Activated B cell treated with CpG ODN at 0.5 μM for 24 hours (primary cell): ENCODE measurements around the gene SLC13A3. TPM values are rescaled to one million over a fixed set of nuclear protein-coding genes. Genes with fewer than 3 reads are reported as not detected.

Experiments used
- ATAC-seq: fragments of 200-7000 bp; cut with Tn5 transposase; one replicate; pipeline ENCODE4 v1.10.0; 2021; ENCODE audit warnings: low read depth, mild to moderate bottlenecking, moderate library complexity
- CTCF ChIA-PET: fragments of 350-600 bp; sonication (Branson Sonifier 250); formaldehyde crosslinking; loops from one replicate; lab custom pipeline; 2021; ENCODE audit warnings: antibody characterized with exemption; lab: Charles Lee
- POLR2A ChIA-PET: fragments of 350-600 bp; sonication (Branson Sonifier 250); formaldehyde crosslinking; loops from one replicate; lab custom pipeline; 2021; ENCODE audit warnings: antibody characterized with exemption; lab: Charles Lee
- DNase-seq: peaks from one replicate; pipeline ENCODE4 v3.0.0; 2022
- H3K27ac Mint-ChIP-seq: one replicate; pipeline ENCODE4 v1.8.0; 2020; ENCODE audit warnings: mixed read lengths
- H3K27me3 Mint-ChIP-seq: one replicate; pipeline ENCODE4 v1.8.0; 2021; ENCODE audit warnings: mixed read lengths
- H3K36me3 Mint-ChIP-seq: one replicate; pipeline ENCODE4 v1.8.0; 2021; ENCODE audit warnings: low read depth, mixed read lengths
- H3K4me1 Mint-ChIP-seq: one replicate; pipeline ENCODE4 v1.8.0; 2021; ENCODE audit warnings: mixed read lengths
- H3K4me3 Mint-ChIP-seq: one replicate; pipeline ENCODE4 v1.8.0; 2020; ENCODE audit warnings: mild to moderate bottlenecking, mixed read lengths
- H3K9me3 Mint-ChIP-seq: one replicate; pipeline ENCODE4 v1.8.0; 2020; ENCODE audit warnings: mixed read lengths
- CTCF ChIP-seq: fragments of 200-600 bp; IDR thresholded peaks from one replicate; pipeline ENCODE4 v1.8.0; 2022; ENCODE audit warnings: antibody characterized with exemption, mild to moderate bottlenecking
- intact Hi-C: fragments of 100-400 bp; cut with micrococcal nuclease; formaldehyde crosslinking; loops from one replicate; pipeline ENCODE4 v1.15.1; 2024
- total RNA-seq: library from RNA; stranded (reverse); gene quantifications from 2 replicates; pipeline ENCODE4 v1.2.3, GENCODE V29; 2022

SLC13A3 gene
- total RNA-seq, 1 donor from 2014 or later: 0.47 TPM

- no peak for TF ChIP-seq CTCF
- H3K4me3 Mint-ChIP-seq: no peak overlapping the region
- CTCF ChIA-PET: no interaction called here
- POLR2A ChIA-PET: no interaction called here
- intact Hi-C loops: no loop called here
- H3K4me1 Mint-ChIP-seq: no peaks in the 10 kb centered on the region
- ATAC-seq (no peak), DNase-seq (no peak)
- H3K27me3 Mint-ChIP-seq: peaks cover 15% of the 10 kb centered on the region
- H3K9me3 Mint-ChIP-seq: no peaks in the 10 kb centered on the region
- no peak overlapping the region for H3K27ac Mint-ChIP-seq
- H3K36me3 Mint-ChIP-seq: no peaks in the 10 kb centered on the region
Measured at GRCh38 chr20:46583411-46584214, 67.6 kb downstream of the SLC13A3 start.

- no peak for TF ChIP-seq CTCF
- H3K9me3 Mint-ChIP-seq: no peaks in the 10 kb centered on the region
- H3K27ac Mint-ChIP-seq: no peak overlapping the region
- ATAC-seq (no peak), DNase-seq (no peak)
- no peaks in the 10 kb centered on the region for H3K36me3 Mint-ChIP-seq
- H3K4me1 Mint-ChIP-seq: no peaks in the 10 kb centered on the region
- ChIA-PET POLR2A (no interaction called here), CTCF (no interaction called here)
- intact Hi-C loops: no loop called here
- H3K4me3 Mint-ChIP-seq: no peak overlapping the region
- peaks cover 15% of the 10 kb centered on the region for H3K27me3 Mint-ChIP-seq
Measured at GRCh38 chr20:46582648-46583047, 68.6 kb downstream of the SLC13A3 start.

GRCh38 chr20:46581391-46581790 lies 69.9 kb downstream of the SLC13A3 start:
- DNase-seq: no peak
- no peak overlapping the region for H3K4me3 Mint-ChIP-seq
- H3K36me3 Mint-ChIP-seq: no peaks in the 10 kb centered on the region
- ChIA-PET POLR2A (no interaction called here), CTCF (interaction anchor here (0.6 kb wide), 1 partner anchor 21 kb away, joined by 3 read pairs; no protein-coding TSS in a partner anchor)
- peaks cover 19% of the 10 kb centered on the region for H3K27me3 Mint-ChIP-seq
- no peak for ATAC-seq
- intact Hi-C loops: no loop called here
- H3K4me1 Mint-ChIP-seq: no peaks in the 10 kb centered on the region
- no peak for TF ChIP-seq CTCF
- H3K27ac Mint-ChIP-seq: no peak overlapping the region
- no peaks in the 10 kb centered on the region for H3K9me3 Mint-ChIP-seq

GRCh38 chr20:46580613-46581205 lies 70.5 kb downstream of the SLC13A3 start:
- Mint-ChIP-seq H3K27me3 (peaks cover 19% of the 10 kb centered on the region), H3K27ac (no peak overlapping the region), H3K4me1 (peaks cover 6% of the 10 kb centered on the region), H3K9me3 (no peaks in the 10 kb centered on the region), H3K36me3 (no peaks in the 10 kb centered on the region), H3K4me3 (no peak overlapping the region)
- intact Hi-C loops: no loop called here
- no peak for ATAC-seq
- ChIA-PET POLR2A (no interaction called here), CTCF (no interaction called here)
- no peak for TF ChIP-seq CTCF
- DNase-seq: no peak

GRCh38 chr20:46578745-46579144 lies 72.5 kb downstream of the SLC13A3 start:
- intact Hi-C loops: no loop called here
- DNase-seq (no peak), ATAC-seq (no peak)
- ChIA-PET POLR2A (no interaction called here), CTCF (no interaction called here)
- H3K4me3 Mint-ChIP-seq: no peak overlapping the region
- peaks cover 6% of the 10 kb centered on the region for H3K4me1 Mint-ChIP-seq
- no peaks in the 10 kb centered on the region for H3K36me3 Mint-ChIP-seq
- peaks cover 29% of the 10 kb centered on the region for H3K27me3 Mint-ChIP-seq
- H3K27ac Mint-ChIP-seq: no peak overlapping the region
- no peak for TF ChIP-seq CTCF
- no peaks in the 10 kb centered on the region for H3K9me3 Mint-ChIP-seq
